Lower leg skin (tissue), 3 donors: ENCODE results near the gene RARB.

Experiments
- POLR2A ChIP-seq, 2 donors: fragments of 450-650 bp; IDR thresholded peaks; one replicate each; pipeline ENCODE4 v1.6.1; 2016 to 2017; ENCODE audit warnings: antibody characterized with exemption in 2 of 2, mild to moderate bottlenecking in 1 of 2, moderate library complexity in 1 of 2
- TF ChIP-seq, protein P1 (sequence below), 3 donors: fragments of 450-650 bp; IDR thresholded peaks; one replicate each; pipeline ENCODE4 v1.5.1; 2016; ENCODE audit warnings: antibody characterized with exemption in 3 of 3, mild to moderate bottlenecking in 3 of 3, moderate library complexity in 2 of 3

DNA sequence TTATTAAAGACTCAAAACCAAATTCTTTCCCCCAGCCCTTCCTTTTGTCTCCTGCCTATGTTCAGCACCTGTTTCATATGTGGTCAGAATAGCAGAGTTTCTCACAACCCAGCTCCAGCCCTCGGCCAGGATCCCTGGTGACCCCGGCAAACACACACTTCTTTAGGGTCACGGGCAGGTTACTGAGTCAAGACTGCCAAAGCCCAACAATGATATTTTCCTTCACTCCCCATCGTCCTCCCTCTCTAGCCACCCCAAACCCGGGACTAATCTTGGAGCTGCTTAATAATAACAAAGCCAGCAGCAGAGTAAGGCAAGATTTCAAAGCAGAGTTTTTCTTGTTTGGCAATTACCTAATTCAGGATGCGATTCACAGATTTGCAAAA is 25.5 kb downstream of the RARB start:
- TF ChIP-seq, protein P1, sequence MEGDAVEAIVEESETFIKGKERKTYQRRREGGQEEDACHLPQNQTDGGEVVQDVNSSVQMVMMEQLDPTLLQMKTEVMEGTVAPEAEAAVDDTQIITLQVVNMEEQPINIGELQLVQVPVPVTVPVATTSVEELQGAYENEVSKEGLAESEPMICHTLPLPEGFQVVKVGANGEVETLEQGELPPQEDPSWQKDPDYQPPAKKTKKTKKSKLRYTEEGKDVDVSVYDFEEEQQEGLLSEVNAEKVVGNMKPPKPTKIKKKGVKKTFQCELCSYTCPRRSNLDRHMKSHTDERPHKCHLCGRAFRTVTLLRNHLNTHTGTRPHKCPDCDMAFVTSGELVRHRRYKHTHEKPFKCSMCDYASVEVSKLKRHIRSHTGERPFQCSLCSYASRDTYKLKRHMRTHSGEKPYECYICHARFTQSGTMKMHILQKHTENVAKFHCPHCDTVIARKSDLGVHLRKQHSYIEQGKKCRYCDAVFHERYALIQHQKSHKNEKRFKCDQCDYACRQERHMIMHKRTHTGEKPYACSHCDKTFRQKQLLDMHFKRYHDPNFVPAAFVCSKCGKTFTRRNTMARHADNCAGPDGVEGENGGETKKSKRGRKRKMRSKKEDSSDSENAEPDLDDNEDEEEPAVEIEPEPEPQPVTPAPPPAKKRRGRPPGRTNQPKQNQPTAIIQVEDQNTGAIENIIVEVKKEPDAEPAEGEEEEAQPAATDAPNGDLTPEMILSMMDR (IDR thresholded peaks at IDR 0.05): no peak
- TF ChIP-seq POLR2A (IDR thresholded peaks at IDR 0.05): no peak
